GM18505 (cell line): ENCODE data around the gene SBF1.
"Not testable (repeated sequence)": the region's sequence is repeated elsewhere in the genome, so short reads cannot be mapped to it uniquely, and the experiment has no call there.

ENCODE experiments used
- ATAC-seq: cut with Tn5 transposase; IDR thresholded peaks from one replicate; pipeline ENCODE4 v1.9.1; 2021; ENCODE audit not compliant: unreplicated experiment
- POLR2A ChIP-seq: IDR thresholded peaks from 4 replicates; pipeline ENCODE4 v1.6.1; 2011; ENCODE audit warnings: borderline replicate concordance; ENCODE audit not compliant: insufficient read depth, insufficient read length; ENCODE audit errors: extremely low read depth

SBF1 gene

GRCh38 chr22:50417411-50418210, 57.2 kb downstream of the SBF1 start:
- TF ChIP-seq POLR2A: no peak
- ATAC-seq: no peak

- ATAC-seq: no peak
Observed at GRCh38 chr22:50416996-50417395, 57.8 kb downstream of the SBF1 start.

GRCh38 chr22:50415426-50415825, 59.4 kb downstream of the SBF1 start:
- no peak for TF ChIP-seq POLR2A
- ATAC-seq: no peak

More at GRCh38 chr22:50416996-50417395, 57.8 kb downstream of the SBF1 start:
- TF ChIP-seq POLR2A: no peak

- ATAC-seq: no peak
- no peak for TF ChIP-seq POLR2A
Observed at GRCh38 chr22:50414476-50415248, 60.2 kb downstream of the SBF1 start.

- ATAC-seq: not testable (repeated sequence)
Observed at GRCh38 chr22:50408954-50409353, 65.9 kb downstream of the SBF1 start.

- no peak for ATAC-seq
- TF ChIP-seq POLR2A: no peak
Observed at GRCh38 chr22:50408311-50408710, 66.5 kb downstream of the SBF1 start.

- ATAC-seq: no peak
- TF ChIP-seq POLR2A: no peak
Observed at GRCh38 chr22:50406416-50407170, 68.2 kb downstream of the SBF1 start.

GRCh38 chr22:50403701-50404101, 71.1 kb downstream of the SBF1 start:
- no peak for TF ChIP-seq POLR2A

GRCh38 chr22:50401907-50402306, 72.9 kb downstream of the SBF1 start:
- no peak for ATAC-seq
- TF ChIP-seq POLR2A: no peak

More at GRCh38 chr22:50403701-50404101, 71.1 kb downstream of the SBF1 start:
- no peak for ATAC-seq

- no peak for ATAC-seq
- TF ChIP-seq POLR2A: no peak
Observed at GRCh38 chr22:50400931-50401330, 73.9 kb downstream of the SBF1 start.

GRCh38 chr22:50400406-50400805, 74.4 kb downstream of the SBF1 start:
- TF ChIP-seq POLR2A: no peak
- ATAC-seq: no peak

GRCh38 chr22:50399751-50400331, 75.0 kb downstream of the SBF1 start:
- TF ChIP-seq POLR2A: no peak
- ATAC-seq: no peak

- ATAC-seq: no peak
- TF ChIP-seq POLR2A: no peak
Observed at GRCh38 chr22:50398831-50399648, 75.8 kb downstream of the SBF1 start.

- ATAC-seq: not testable (repeated sequence)
Observed at GRCh38 chr22:50397371-50398060, 77.3 kb downstream of the SBF1 start.
